Pericardium fibroblast (primary cell): ENCODE results near the gene PLD5. TPM values are rescaled to one million over a fixed set of nuclear protein-coding genes. Genes with fewer than 3 reads are reported as not detected.

Experiments
- total RNA-seq: library from RNA; depleted of rRNA; stranded (reverse); fragments of >200 nt; gene quantifications from 2 replicates; pipeline ENCODE4 v1.2.3, GENCODE V29; 2015

PLD5 gene
- not detected in 2 replicates for total RNA-seq

GRCh38 chr1:242524571-242525359, at the start of gene PLD5:
Gene PLD5 (minus strand): TSS chr1:242524697.

